ENCODE results near the gene RDX.
"Not testable (repeated sequence)": the region's sequence is repeated elsewhere in the genome, so short reads cannot be mapped to it uniquely, and the experiment has no call there.

- TF ChIP-seq, protein P1, sequence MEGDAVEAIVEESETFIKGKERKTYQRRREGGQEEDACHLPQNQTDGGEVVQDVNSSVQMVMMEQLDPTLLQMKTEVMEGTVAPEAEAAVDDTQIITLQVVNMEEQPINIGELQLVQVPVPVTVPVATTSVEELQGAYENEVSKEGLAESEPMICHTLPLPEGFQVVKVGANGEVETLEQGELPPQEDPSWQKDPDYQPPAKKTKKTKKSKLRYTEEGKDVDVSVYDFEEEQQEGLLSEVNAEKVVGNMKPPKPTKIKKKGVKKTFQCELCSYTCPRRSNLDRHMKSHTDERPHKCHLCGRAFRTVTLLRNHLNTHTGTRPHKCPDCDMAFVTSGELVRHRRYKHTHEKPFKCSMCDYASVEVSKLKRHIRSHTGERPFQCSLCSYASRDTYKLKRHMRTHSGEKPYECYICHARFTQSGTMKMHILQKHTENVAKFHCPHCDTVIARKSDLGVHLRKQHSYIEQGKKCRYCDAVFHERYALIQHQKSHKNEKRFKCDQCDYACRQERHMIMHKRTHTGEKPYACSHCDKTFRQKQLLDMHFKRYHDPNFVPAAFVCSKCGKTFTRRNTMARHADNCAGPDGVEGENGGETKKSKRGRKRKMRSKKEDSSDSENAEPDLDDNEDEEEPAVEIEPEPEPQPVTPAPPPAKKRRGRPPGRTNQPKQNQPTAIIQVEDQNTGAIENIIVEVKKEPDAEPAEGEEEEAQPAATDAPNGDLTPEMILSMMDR (CRISPR knock-in tag; IDR thresholded peaks at IDR 0.05): not testable (repeated sequence)
- not testable (repeated sequence) for TF ChIP-seq MXD4 (CRISPR knock-in tag; IDR thresholded peaks at IDR 0.05); FOXK1 (CRISPR knock-in tag; IDR thresholded peaks at IDR 0.05; ENCODE audit: borderline replicate concordance, low read depth)
- TF ChIP-seq, protein P2, sequence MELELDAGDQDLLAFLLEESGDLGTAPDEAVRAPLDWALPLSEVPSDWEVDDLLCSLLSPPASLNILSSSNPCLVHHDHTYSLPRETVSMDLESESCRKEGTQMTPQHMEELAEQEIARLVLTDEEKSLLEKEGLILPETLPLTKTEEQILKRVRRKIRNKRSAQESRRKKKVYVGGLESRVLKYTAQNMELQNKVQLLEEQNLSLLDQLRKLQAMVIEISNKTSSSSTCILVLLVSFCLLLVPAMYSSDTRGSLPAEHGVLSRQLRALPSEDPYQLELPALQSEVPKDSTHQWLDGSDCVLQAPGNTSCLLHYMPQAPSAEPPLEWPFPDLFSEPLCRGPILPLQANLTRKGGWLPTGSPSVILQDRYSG (CRISPR knock-in tag; IDR thresholded peaks at IDR 0.05): not testable (repeated sequence)
Observed at GRCh38 chr11:110194211-110194766, 102.1 kb downstream of the RDX start.

All from HepG2 (cell line).